Measurements from ENCODE around the gene ANKRD23.
A peak's percentile ranks its signal among the peaks of the same experiment; 100 is the strongest.

Gene ANKRD23

GRCh38 chr2:96882230-96882629 is 38.4 kb upstream of the ANKRD23 start:
- no peak for DNase-seq (ENCODE audit: low spot score)
- peak overlapping the region; percentile 28 for H3K14ac ChIP-seq (ENCODE audit: low read length)
- peak overlapping the region; percentile 99 for H2BK15ac ChIP-seq (ENCODE audit: low read length)
- peak overlapping the region; percentile 86 for H2AFZ ChIP-seq (ENCODE audit: low read length)
- peak overlapping the region; percentile 59 for H2BK12ac ChIP-seq (ENCODE audit: low read length)
- no CpG with 5 or more reads among the region's 12 CpGs for WGBS, 2 donors (ENCODE audit: extremely low coverage in 2 of 2, insufficient read length in 2 of 2, insufficient replicate concordance in 1 of 2)
- no peaks in the 10 kb centered on the region for H3K27me3 ChIP-seq (ENCODE audit: control insufficient read depth in 3 of 3, insufficient read depth in 3 of 3, low read depth in 1 of 3, low read length in 3 of 3)
- peak overlapping the region; percentile 77 for H4K91ac ChIP-seq (ENCODE audit: low read depth, low read length, poor library complexity)
- peak overlapping the region; percentile 95 for H2AK5ac ChIP-seq (ENCODE audit: low read depth, low read length)
- no peaks in the 10 kb centered on the region for H3K79me1 ChIP-seq (ENCODE audit: low read depth, low read length)
- peak overlapping the region; percentile 14 for H3K23ac ChIP-seq (ENCODE audit: low read depth, low read length, poor library complexity)
- H3K27ac ChIP-seq (replicated peaks; ENCODE audit: low read length) = no peak overlapping the region
- peaks cover 27 to 31% of the 10 kb centered on the region in 2 donors for H3K4me1 ChIP-seq (ENCODE audit: control insufficient read depth in 2 of 2, insufficient read depth in 1 of 2, low read depth in 1 of 2, low read length in 2 of 2)
- peak overlapping the region; percentile 69 for H2BK120ac ChIP-seq (ENCODE audit: low read depth, low read length)
- no peaks in the 10 kb centered on the region for H3K9me3 ChIP-seq (replicated peaks in 1 of 2; ENCODE audit: control insufficient read depth in 2 of 2, insufficient read depth in 1 of 2, low read depth in 1 of 2, low read length in 2 of 2)
- peak overlapping the region; percentile 93 for H3K18ac ChIP-seq (ENCODE audit: low read length)
- H3K4ac ChIP-seq (ENCODE audit: low read length) = peak overlapping the region; percentile 79
- H3K4me3 ChIP-seq (ENCODE audit: low read length in 2 of 2) = no peak overlapping the region
- H3K4me2 ChIP-seq (ENCODE audit: insufficient read depth, low read length, poor library complexity, severe bottlenecking) = no peak overlapping the region
- peak overlapping the region; percentile 26 for H4K8ac ChIP-seq (ENCODE audit: low read depth, low read length)
- H2BK5ac ChIP-seq (ENCODE audit: low read length) = no peak overlapping the region
- no peaks in the 10 kb centered on the region for H3K36me3 ChIP-seq (replicated peaks in 1 of 2; ENCODE audit: control insufficient read depth in 2 of 2, insufficient read depth in 2 of 2, low read length in 2 of 2)
- no peak overlapping the region for H3K9ac ChIP-seq (ENCODE audit: low read depth, low read length, poor library complexity)

- peak overlapping the region; percentile 39 for H2BK5ac ChIP-seq (ENCODE audit: low read length)
- no peak for DNase-seq (ENCODE audit: low spot score)
- no peak overlapping the region for H3K4ac ChIP-seq (ENCODE audit: low read length)
- peak overlapping the region; percentile 86 for H2AFZ ChIP-seq (ENCODE audit: low read length)
- no peaks in the 10 kb centered on the region for H3K79me1 ChIP-seq (ENCODE audit: low read depth, low read length)
- H3K36me3 ChIP-seq (replicated peaks in 1 of 2; ENCODE audit: control insufficient read depth in 2 of 2, insufficient read depth in 2 of 2, low read length in 2 of 2) = no peaks in the 10 kb centered on the region
- H2BK120ac ChIP-seq (ENCODE audit: low read depth, low read length) = no peak overlapping the region
- peaks cover 32 to 35% of the 10 kb centered on the region in 2 donors for H3K4me1 ChIP-seq (ENCODE audit: control insufficient read depth in 2 of 2, insufficient read depth in 1 of 2, low read depth in 1 of 2, low read length in 2 of 2)
- H3K23ac ChIP-seq (ENCODE audit: low read depth, low read length, poor library complexity) = peak overlapping the region; percentile 81
- H3K4me3 ChIP-seq (ENCODE audit: low read length in 2 of 2) = no peak overlapping the region
- H4K91ac ChIP-seq (ENCODE audit: low read depth, low read length, poor library complexity) = peak overlapping the region; percentile 85
- H2BK12ac ChIP-seq (ENCODE audit: low read length) = no peak overlapping the region
- H2AK5ac ChIP-seq (ENCODE audit: low read depth, low read length) = no peak overlapping the region
- H3K4me2 ChIP-seq (ENCODE audit: insufficient read depth, low read length, poor library complexity, severe bottlenecking) = no peak overlapping the region
- no peak overlapping the region for H3K14ac ChIP-seq (ENCODE audit: low read length)
- no peak overlapping the region for H3K9ac ChIP-seq (ENCODE audit: low read depth, low read length, poor library complexity)
- no peaks in the 10 kb centered on the region for H3K27me3 ChIP-seq (ENCODE audit: control insufficient read depth in 3 of 3, insufficient read depth in 3 of 3, low read depth in 1 of 3, low read length in 3 of 3)
- no peak overlapping the region for H2BK15ac ChIP-seq (ENCODE audit: low read length)
- H3K27ac ChIP-seq (replicated peaks; ENCODE audit: low read length) = no peak overlapping the region
- no peaks in the 10 kb centered on the region for H3K9me3 ChIP-seq (replicated peaks in 1 of 2; ENCODE audit: control insufficient read depth in 2 of 2, insufficient read depth in 1 of 2, low read depth in 1 of 2, low read length in 2 of 2)
- peak overlapping the region; percentile 93 for H3K18ac ChIP-seq (ENCODE audit: low read length)
- H4K8ac ChIP-seq (ENCODE audit: low read depth, low read length) = no peak overlapping the region
- WGBS, 2 donors (ENCODE audit: extremely low coverage in 2 of 2, insufficient read length in 2 of 2, insufficient replicate concordance in 1 of 2) = no CpG with 5 or more reads among the region's 10 CpGs
Measured at GRCh38 chr2:96881349-96882195, 37.8 kb upstream of the ANKRD23 start.

GRCh38 chr2:96880891-96881273 is 37.1 kb upstream of the ANKRD23 start:
- Histone ChIP-seq H3K4ac (ENCODE audit: low read length) (no peak overlapping the region), H4K8ac (ENCODE audit: low read depth, low read length) (no peak overlapping the region), H3K4me2 (ENCODE audit: insufficient read depth, low read length, poor library complexity, severe bottlenecking) (no peak overlapping the region), H3K9ac (ENCODE audit: low read depth, low read length, poor library complexity) (no peak overlapping the region), H3K9me3 (replicated peaks in 1 of 2; ENCODE audit: control insufficient read depth in 2 of 2, insufficient read depth in 1 of 2, low read depth in 1 of 2, low read length in 2 of 2) (no peaks in the 10 kb centered on the region), H2AK5ac (ENCODE audit: low read depth, low read length) (no peak overlapping the region), H2BK120ac (ENCODE audit: low read depth, low read length) (no peak overlapping the region), H3K4me3 (ENCODE audit: low read length in 2 of 2) (no peak overlapping the region), H3K4me1 (ENCODE audit: control insufficient read depth in 2 of 2, insufficient read depth in 1 of 2, low read depth in 1 of 2, low read length in 2 of 2) (peaks cover 39 to 41% of the 10 kb centered on the region in 2 donors), H2BK12ac (ENCODE audit: low read length) (peak overlapping the region; percentile 30), H3K18ac (ENCODE audit: low read length) (peak overlapping the region; percentile 81), H3K23ac (ENCODE audit: low read depth, low read length, poor library complexity) (no peak overlapping the region), H2BK15ac (ENCODE audit: low read length) (no peak overlapping the region), H3K27ac (replicated peaks; ENCODE audit: low read length) (no peak overlapping the region), H3K27me3 (ENCODE audit: control insufficient read depth in 3 of 3, insufficient read depth in 3 of 3, low read depth in 1 of 3, low read length in 3 of 3) (no peaks in the 10 kb centered on the region), H2BK5ac (ENCODE audit: low read length) (peak overlapping the region; percentile 39), H3K14ac (ENCODE audit: low read length) (no peak overlapping the region), H3K36me3 (replicated peaks in 1 of 2; ENCODE audit: control insufficient read depth in 2 of 2, insufficient read depth in 2 of 2, low read length in 2 of 2) (no peaks in the 10 kb centered on the region), H3K79me1 (ENCODE audit: low read depth, low read length) (no peaks in the 10 kb centered on the region), H4K91ac (ENCODE audit: low read depth, low read length, poor library complexity) (no peak overlapping the region), H2AFZ (ENCODE audit: low read length) (peak overlapping the region; percentile 86)
- DNase-seq (ENCODE audit: low spot score) = no peak
- no CpG with 5 or more reads among the region's 6 CpGs for WGBS, 2 donors (ENCODE audit: extremely low coverage in 2 of 2, insufficient read length in 2 of 2, insufficient replicate concordance in 1 of 2)

GRCh38 chr2:96879545-96880040 is 35.8 kb upstream of the ANKRD23 start:
- no peak for DNase-seq (ENCODE audit: low spot score)
- Histone ChIP-seq H2BK12ac (ENCODE audit: low read length) (peak overlapping the region; percentile 98), H2BK5ac (ENCODE audit: low read length) (peak overlapping the region; percentile 21), H3K27ac (replicated peaks; ENCODE audit: low read length) (no peak overlapping the region), H3K4me2 (ENCODE audit: insufficient read depth, low read length, poor library complexity, severe bottlenecking) (no peak overlapping the region), H3K4ac (ENCODE audit: low read length) (no peak overlapping the region), H4K8ac (ENCODE audit: low read depth, low read length) (no peak overlapping the region), H3K4me1 (ENCODE audit: control insufficient read depth in 2 of 2, insufficient read depth in 1 of 2, low read depth in 1 of 2, low read length in 2 of 2) (peaks cover 51 to 52% of the 10 kb centered on the region in 2 donors), H2BK15ac (ENCODE audit: low read length) (peak overlapping the region; percentile 99), H3K9me3 (replicated peaks in 1 of 2; ENCODE audit: control insufficient read depth in 2 of 2, insufficient read depth in 1 of 2, low read depth in 1 of 2, low read length in 2 of 2) (no peaks in the 10 kb centered on the region), H3K23ac (ENCODE audit: low read depth, low read length, poor library complexity) (peak overlapping the region; percentile 59), H3K9ac (ENCODE audit: low read depth, low read length, poor library complexity) (no peak overlapping the region), H3K27me3 (ENCODE audit: control insufficient read depth in 3 of 3, insufficient read depth in 3 of 3, low read depth in 1 of 3, low read length in 3 of 3) (no peaks in the 10 kb centered on the region), H3K79me1 (ENCODE audit: low read depth, low read length) (no peaks in the 10 kb centered on the region), H2AK5ac (ENCODE audit: low read depth, low read length) (peak overlapping the region; percentile 94), H3K36me3 (replicated peaks in 1 of 2; ENCODE audit: control insufficient read depth in 2 of 2, insufficient read depth in 2 of 2, low read length in 2 of 2) (no peaks in the 10 kb centered on the region), H3K4me3 (ENCODE audit: low read length in 2 of 2) (no peak overlapping the region), H4K91ac (ENCODE audit: low read depth, low read length, poor library complexity) (peak overlapping the region; percentile 94), H3K14ac (ENCODE audit: low read length) (peak overlapping the region; percentile 64), H3K18ac (ENCODE audit: low read length) (peak overlapping the region; percentile 77), H2BK120ac (ENCODE audit: low read depth, low read length) (no peak overlapping the region), H2AFZ (ENCODE audit: low read length) (peak overlapping the region; percentile 58)
- WGBS, 2 donors (ENCODE audit: extremely low coverage in 2 of 2, insufficient read length in 2 of 2, insufficient replicate concordance in 1 of 2) = no CpG with 5 or more reads among the region's 18 CpGs

Data from neuronal stem cell (in vitro differentiated cells).